GM21529 (cell line): ENCODE data around the gene SCN3A.

Experiments used
- ATAC-seq: cut with Tn5 transposase; IDR thresholded peaks from one replicate; pipeline ENCODE4 v1.9.1; 2021; ENCODE audit not compliant: unreplicated experiment

The SCN3A gene

DNA sequence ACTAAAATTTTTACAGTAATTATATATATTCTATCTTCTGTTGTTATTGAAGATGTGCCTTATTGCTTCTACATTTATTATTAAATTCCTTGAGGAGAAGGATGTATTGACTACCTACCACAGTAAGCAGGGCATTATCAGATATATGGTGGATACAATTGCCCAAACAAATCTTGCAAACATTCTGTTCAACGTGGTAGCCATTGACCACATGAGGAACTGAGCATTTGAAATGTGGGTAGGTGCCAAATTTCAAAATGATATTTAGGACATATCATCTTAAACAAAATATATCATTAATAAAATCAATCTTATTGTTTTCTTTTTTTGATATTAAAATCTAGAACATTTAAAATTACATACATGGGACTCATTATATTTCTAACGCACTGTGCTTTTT is 11.1 kb downstream of the SCN3A start:
- peak; percentile 38 for ATAC-seq

GRCh38 chr2:165191096-165191728 is 12.6 kb downstream of the SCN3A start:
- no peak for ATAC-seq

DNA sequence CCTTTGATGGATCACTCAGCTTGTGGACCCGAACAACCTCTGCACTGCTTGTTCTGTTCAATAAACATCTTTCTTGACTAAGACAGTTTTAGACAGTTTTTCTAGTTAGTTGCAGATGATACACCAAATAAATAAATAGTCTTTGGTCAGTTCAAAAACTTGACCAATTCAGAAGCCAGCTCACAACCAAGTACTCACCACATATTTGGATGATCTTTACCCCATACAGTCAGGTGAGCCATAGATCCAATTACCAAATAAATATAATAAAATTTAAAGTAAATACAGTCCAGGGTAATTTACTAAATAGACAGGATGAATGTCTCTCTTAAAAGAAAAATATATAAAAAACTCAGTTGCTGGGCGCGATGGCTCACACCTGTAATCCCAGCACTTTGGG is 18.2 kb downstream of the SCN3A start:
- ATAC-seq = no peak

GRCh38 chr2:165182029-165182428 is 21.8 kb downstream of the SCN3A start:
- no peak for ATAC-seq

DNA sequence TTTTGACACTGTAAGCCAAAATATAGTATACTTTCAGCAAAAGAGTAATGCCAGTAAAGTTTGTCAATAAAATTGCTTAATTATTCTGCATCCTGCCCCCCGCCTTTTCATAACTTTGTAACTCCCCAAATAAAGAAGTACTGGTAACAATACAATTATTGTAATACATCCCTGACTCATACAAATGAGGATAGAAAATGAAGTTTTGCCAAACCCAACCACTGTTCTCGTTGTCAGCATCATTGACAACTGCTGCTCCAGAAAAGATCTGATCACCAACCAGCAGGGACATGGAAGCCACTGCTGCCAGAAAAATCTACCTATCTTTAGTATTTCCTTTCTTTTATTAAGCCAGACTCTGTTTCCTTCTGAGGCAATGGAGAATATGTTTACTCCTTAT is 27.1 kb downstream of the SCN3A start:
- no peak for ATAC-seq

- ATAC-seq = peak; percentile 77
These were observed 30.6 kb downstream of the SCN3A start for GRCh38 chr2:165173215-165173614.

DNA sequence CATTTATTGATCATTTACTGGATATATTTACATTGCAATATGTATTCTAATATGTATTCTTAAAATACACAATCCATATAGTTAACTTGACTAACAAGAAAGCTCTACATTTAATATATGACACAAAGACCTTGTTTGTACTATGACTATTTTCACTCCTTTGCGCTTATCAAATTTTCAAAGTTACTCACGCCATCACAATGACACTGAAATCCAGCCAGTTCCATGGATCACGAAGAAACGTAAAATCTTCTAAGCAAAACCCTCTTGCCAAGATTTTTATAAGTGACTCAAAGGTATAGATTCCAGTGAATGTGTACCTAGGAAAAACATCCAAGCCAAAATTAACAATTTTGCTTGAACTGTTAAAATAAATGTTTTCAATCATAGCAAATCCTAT is 39.6 kb downstream of the SCN3A start:
- no peak for ATAC-seq

DNA sequence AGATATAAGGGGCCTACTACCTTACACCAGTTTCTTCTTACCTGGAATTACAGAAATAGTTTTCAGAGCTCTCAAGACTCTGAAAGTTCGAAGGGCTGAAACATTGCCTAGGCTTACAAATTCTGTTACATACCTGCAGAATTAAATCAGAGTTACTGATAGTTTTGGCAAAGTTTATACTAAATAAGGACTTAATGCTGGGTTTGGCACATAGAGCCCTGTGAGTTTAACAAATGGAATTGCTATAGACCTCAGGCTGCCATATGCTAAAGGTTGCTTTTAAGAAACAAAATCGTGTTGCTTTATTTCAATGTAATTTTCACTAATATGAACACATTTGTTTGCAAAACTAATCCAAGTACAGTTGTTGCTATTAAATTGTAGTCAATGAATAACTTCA is 40.1 kb downstream of the SCN3A start:
- ATAC-seq = no peak

GRCh38 chr2:165162466-165162865 is 41.4 kb downstream of the SCN3A start:
- ATAC-seq = no peak

- ATAC-seq = no peak
These were observed 42.3 kb downstream of the SCN3A start for GRCh38 chr2:165161510-165161909.

DNA sequence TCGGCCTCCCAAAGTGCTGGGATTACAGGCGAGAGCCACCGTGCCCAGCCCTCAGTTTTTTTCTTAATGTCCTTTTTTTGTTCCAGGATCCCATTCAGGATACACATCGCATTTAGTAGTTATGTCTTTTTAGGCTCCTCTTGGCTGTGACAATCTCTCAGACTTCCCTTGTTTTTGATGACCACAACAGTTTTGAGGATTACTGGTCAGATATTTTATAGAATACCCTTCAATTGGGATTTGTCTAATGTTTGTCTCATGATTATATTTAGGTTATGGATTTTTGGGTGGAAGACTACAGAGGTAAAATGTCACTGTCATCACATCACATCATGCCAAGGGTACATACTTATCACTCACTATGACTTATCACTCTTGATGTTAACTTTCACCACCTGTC is 46.7 kb downstream of the SCN3A start:
- no peak for ATAC-seq

DNA sequence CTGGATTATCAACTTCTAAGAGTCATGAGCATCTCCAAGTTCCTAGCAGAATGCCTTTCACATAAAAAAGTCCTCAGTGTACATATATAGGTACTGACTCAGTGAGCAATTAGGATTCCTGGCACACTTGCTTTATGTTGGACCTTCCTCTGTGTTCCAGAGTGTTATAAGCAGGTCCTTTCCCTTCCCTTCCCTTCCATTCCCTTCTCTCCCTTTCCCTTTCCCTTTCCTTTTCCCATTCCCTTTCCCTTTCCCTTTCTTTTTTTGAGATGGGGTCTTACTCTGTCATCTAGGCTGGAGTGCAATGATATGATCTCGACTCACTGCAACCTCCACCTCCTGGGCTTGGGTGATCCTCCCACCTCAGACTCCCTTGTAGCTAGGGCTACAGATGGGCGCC is 48.7 kb downstream of the SCN3A start:
- ATAC-seq = no peak

DNA sequence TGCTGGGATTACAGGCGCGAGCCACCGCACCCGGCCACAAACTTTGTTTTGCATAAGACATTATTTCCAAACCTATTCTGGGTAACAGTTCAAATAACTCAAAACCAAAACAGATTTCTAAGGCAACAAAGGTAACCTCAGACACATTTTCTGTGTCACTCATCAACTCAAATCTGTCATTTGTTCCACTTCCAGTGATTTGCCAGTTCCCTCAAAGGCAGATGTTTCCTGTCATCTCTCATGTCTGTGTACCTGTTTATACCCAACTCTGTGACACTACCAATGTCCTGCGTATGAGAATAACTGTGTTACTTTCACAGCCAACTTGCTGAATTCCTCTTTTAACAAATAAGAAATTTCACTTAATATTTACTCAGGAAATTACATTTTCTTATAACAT is 54.4 kb downstream of the SCN3A start:
- peak; percentile 93 for ATAC-seq

DNA sequence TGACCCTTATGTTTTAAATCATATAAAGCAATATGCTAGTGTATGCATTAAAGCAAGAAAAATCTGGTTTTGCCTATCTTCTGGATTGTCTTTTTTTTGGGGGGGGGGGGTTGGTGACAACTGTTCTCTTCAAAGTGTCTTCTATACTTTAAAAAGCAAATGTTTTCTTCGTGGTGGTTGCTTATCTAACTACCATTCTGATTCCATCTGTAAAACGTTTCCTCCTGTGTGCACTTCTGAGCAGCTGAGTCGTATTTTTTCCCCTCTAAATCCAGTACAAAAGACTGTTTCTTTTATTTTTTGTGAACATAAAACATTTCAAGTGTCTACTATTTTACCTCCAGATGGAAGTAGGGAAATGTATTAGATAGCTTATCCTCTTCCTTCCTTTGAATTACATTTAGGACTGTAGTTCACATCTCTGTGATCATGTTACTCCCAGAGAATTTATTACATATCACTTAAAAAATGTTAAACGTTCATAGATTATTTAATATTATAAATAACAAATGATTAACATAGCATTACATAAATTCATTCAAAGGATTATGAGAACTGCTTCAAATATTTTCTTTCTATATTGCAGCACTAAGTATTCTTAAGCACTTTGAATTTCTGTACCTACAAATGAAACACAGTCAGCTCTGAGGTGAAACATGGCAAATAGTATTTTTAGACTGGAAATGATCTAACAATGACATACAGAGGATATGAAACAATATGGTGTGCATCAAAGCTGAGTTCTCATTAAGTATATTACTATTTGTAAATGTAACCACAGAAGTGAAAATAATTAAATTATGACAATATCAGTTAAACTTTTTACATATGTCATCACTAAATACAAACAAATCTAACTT is 56.4 kb downstream of the SCN3A start:
- ATAC-seq = no peak

DNA sequence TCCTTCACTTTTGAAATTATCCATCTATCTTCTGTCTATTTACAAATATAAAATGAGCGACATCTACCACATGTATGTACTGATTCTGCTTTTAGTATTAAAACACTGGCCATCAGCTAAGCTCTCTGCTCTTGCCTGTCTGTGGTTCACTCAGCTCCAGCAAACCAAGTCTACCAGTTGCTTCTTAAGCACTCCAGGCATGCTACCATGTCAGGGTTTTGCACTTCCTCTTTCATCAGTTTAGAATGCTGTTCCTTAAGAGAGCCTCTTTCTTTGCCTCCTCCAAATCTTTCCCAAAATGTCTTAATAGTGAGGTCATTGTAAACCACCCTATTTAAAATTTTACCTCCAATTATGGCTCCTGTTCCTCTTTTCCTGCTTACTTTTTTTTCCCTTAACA is 59.5 kb downstream of the SCN3A start:
- ATAC-seq = peak; percentile 81

DNA sequence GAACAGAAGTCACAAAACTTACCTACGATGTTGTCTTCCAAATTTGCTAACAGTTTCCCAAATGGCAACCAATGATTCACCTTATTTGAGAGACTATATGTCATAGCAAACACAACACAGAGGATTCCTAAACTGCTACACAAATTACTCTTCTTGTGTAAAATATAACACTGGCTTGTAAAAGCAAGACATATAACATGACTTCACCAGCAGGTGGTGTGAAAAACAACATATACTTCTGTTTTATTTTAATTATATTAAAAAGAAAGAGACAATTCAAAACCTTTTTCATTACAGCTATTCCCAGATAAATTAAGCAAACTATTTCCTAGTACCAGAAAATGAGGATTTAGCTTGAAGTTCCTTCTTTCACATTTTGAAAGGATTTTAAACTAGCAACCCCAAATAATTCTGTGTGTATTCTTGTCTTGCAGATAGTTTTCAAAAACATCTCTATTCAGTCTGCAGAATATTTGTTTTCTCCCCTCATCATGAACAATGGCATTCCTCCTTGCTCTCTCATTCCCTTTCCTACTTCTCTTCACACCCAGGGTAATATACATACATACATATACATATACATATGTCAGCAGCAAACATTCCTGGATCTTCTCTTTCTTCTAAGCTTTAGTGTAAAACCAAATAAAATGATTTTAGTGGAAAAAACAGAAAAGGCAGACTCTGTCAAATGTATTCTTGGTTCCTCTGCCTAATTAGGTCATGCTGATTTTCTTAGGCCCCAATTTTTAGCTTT is 62.1 kb downstream of the SCN3A start:
- no peak for ATAC-seq

- ATAC-seq = no peak
These were observed 77.6 kb downstream of the SCN3A start for GRCh38 chr2:165126244-165126643.

DNA sequence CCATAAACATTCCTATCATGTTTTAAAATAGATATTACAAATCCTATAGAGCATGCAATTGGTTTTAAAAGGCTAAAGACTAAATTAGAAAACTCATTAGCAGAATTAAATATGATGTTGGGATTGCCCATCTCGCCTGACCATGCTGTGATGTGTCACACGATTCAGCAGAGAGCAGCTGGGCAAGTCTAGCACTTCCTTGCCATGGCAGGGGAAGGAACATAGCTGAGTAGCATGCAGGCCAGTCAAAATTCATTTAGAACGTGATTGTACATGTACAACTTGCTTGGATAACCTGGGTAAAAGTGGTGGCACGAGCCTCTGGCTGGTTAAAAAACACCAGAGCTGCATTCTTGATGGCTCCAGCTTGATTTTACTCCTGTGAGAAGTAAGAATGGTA is 81.3 kb downstream of the SCN3A start:
- ATAC-seq = no peak

- ATAC-seq = no peak
These were observed 82.9 kb downstream of the SCN3A start for GRCh38 chr2:165120740-165121467.

- no peak for ATAC-seq
These were observed 88.6 kb downstream of the SCN3A start for GRCh38 chr2:165115258-165115657.

DNA sequence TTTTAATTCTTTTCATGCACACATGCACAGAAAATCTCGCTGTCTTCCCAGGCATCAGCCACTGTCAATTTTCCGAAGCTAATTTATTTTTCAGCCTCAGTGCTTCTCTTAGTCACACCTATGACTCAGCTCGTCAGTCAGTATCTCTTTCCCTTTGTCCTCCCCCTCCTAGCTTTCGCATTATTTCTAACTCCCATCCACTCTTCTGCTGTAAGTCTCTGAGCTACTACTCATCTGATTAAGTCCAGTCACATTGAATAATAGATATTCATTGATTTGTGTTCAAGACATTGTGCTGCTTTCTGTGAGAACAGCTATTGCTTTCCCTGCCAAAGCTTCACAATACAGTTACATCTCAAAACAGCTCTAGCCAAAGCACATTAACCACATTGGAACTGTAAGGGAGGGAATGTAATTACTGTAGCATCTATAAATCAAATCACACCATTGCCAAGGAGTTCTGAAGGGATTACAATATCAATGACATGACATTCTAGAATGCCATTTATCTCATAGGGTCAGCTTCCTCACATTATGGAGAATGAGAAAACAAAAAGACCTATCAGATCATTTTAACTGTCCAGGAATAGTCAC is 89.4 kb downstream of the SCN3A start:
- ATAC-seq = no peak
